Thyroid gland (tissue), 4 donors: ENCODE results near the gene PDAP1.
A peak's percentile ranks its signal among the peaks of the same experiment; 100 is the strongest.

Experiments used
- CTCF ChIP-seq, 6 experiments: fragments of 200-600 bp in 3 of 6; fragments of 450-650 bp in 3 of 6; sonication (generic) in 3 of 6; IDR thresholded peaks; one replicate each; pipeline ENCODE4 v1.5.1; 2016 to 2019; ENCODE audit warnings: antibody characterized with exemption in 6 of 6, mild to moderate bottlenecking in 2 of 6, inconsistent platforms in 1 of 6, moderate library complexity in 1 of 6
- POLR2A ChIP-seq, 2 donors: fragments of 450-650 bp; IDR thresholded peaks; one replicate each; pipeline ENCODE4 v1.6.1; 2017; ENCODE audit warnings: antibody characterized with exemption in 2 of 2, mild to moderate bottlenecking in 2 of 2, moderate library complexity in 1 of 2

- no peak for TF ChIP-seq CTCF (IDR thresholded peaks at IDR 0.05)
- peak in 1 of 2 donors; percentile 74 for TF ChIP-seq POLR2A (IDR thresholded peaks at IDR 0.05)
Observed at GRCh38 chr7:99372275-99373090, 35.9 kb downstream of the PDAP1 start.
